MV-4-11 (cell line): Measurements from ENCODE around the gene STK11IP.

Experiments
- DNase-seq: peaks from one replicate; lab custom pipeline; 2025; lab: John Stamatoyannopoulos, UW

The STK11IP gene

GRCh38 chr2:219616550-219616949, 18.9 kb downstream of the STK11IP start:
- no peak for DNase-seq

- DNase-seq = no peak
Observed at GRCh38 chr2:219618733-219619122, 21.1 kb downstream of the STK11IP start.

GRCh38 chr2:219619235-219619634, 21.6 kb downstream of the STK11IP start:
- no peak for DNase-seq

GRCh38 chr2:219620546-219620945, 22.9 kb downstream of the STK11IP start:
- DNase-seq = no peak

- peak; percentile 17 for DNase-seq
Observed at GRCh38 chr2:219621935-219622334, 24.3 kb downstream of the STK11IP start.

- no peak for DNase-seq
Observed at GRCh38 chr2:219622472-219622871, 24.8 kb downstream of the STK11IP start.

- DNase-seq = no peak
Observed at GRCh38 chr2:219624565-219624964, 26.9 kb downstream of the STK11IP start.

GRCh38 chr2:219625179-219625578, 27.5 kb downstream of the STK11IP start:
- no peak for DNase-seq

- DNase-seq = no peak
Observed at GRCh38 chr2:219626540-219626939, 28.9 kb downstream of the STK11IP start.

- DNase-seq = no peak
Observed at GRCh38 chr2:219627103-219628100, 29.7 kb downstream of the STK11IP start, which contains the start of gene SLC4A3. Gene SLC4A3, plus strand, starts transcription at chr2:219627630. Its CDS starts 363 bp downstream, at chr2:219627993.

GRCh38 chr2:219628235-219628985, 30.8 kb downstream of the STK11IP start:
- DNase-seq = no peak

- DNase-seq = peak; percentile 54
Observed at GRCh38 chr2:219628986-219629901, 31.6 kb downstream of the STK11IP start.

- DNase-seq = no peak
Observed at GRCh38 chr2:219629976-219630695, 32.5 kb downstream of the STK11IP start.

GRCh38 chr2:219630770-219631405, 33.2 kb downstream of the STK11IP start:
- no peak for DNase-seq

GRCh38 chr2:219631406-219631891, 33.8 kb downstream of the STK11IP start:
- DNase-seq = no peak

GRCh38 chr2:219631904-219632759, 34.5 kb downstream of the STK11IP start:
- DNase-seq = no peak

GRCh38 chr2:219632760-219633105, 35.1 kb downstream of the STK11IP start:
- no peak for DNase-seq

- DNase-seq = no peak
Observed at GRCh38 chr2:219633276-219634065, 35.8 kb downstream of the STK11IP start.
